Stimulated activated CD4-positive, alpha-beta T cell treated with anti-CD3 and anti-CD28 coated beads, Interleukin-15, amount 100 ng/mL, for 1 hour (primary cell): Measurements from ENCODE around the gene GRN.
"Not testable (repeated sequence)": the region's sequence is repeated elsewhere in the genome, so short reads cannot be mapped to it uniquely, and the experiment has no call there.

Experiments
- DNase-seq, 2 donors: peaks; one replicate each; pipeline ENCODE4 v3.0.0-alpha.2; 2020; ENCODE audit warnings: low read depth in 1 of 2, low spot score in 1 of 2

GRN gene

GRCh38 chr17:44381810-44382305 lies 36.8 kb downstream of the GRN start:
- DNase-seq = no peak

DNA sequence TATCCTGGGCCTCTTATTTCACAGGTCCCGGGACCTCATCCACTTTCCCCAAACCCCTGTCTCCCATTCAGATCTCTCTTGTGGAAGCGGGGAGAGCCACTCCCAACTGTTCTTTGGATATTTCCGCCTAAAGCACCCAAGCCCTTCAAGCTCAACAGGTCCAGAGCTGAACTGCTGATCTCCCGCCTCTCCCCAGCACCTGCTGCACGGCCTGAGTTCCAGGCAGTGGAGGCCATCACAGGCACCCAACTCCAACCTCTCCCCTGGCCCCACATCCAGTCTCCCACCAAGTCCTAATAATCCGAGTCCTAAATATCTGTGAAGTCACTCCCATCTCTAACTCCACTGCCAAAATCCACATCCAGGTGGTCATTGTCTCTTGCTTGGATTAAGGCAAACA lies 37.8 kb downstream of the GRN start:
- no peak for DNase-seq

DNA sequence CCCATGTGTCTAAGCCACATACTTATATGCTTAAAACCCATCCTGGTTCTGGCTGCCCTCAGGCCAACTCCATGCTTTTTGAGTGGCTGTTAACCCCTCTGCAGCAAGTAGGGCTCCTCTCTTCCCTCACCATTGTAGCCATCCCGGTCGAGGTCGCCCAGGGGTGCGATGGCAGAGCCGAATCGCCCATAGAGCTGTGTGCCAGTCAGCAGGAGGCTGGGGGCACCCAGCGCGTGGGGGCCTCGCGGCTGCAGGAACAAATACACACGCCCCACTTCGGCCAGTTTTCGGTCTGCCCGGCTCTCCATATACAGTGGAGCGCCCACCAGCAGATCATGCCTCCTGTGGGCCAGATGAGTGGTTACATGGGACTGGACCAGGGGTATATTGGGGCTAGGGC lies 38.3 kb downstream of the GRN start:
- no peak for DNase-seq

DNA sequence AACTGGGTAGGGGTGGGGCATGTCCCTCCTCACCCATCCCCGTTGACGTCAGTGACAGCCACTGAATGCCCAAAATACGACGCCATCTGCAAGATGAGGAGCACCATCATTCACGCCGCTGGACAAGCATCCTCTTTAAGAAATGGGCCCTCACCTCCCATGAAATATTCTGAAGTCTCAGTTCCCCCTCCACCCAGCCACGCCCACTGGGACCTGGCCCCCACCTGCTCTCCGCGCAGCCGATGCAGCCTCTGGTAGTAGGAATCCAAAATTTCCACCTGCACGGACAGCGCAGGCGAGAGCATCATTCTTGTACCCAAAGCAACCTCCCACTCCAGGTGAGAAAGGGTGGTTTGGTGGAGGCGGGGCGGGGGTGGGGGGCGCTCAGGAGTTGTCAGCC lies 38.8 kb downstream of the GRN start:
- no peak for DNase-seq

DNA sequence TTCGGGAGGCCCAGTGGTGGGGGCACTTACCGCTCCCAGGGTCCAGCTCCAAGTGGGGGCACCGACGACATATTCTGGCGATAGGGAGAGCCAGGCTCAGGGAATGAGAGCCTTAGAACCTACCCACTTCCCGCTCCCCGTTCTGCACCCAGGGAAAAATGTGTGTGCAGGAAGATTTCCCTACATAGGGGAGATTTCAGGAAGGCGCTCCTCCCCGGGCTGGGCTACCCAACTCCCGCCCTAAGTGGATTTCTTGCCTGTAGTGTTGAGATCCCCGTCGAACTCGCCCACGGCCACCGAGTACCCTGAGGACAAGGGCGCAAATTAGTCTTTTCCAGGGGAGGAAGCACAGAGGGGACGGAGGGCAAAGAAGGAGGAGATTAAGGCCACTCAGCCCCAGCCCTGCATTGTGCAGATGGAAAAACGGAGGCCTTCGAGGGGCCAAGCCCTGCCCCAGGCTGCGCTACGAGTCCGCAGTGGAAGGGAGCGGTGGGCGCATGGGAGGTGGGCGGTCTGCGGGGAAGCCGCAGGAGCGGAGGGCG lies 39.2 kb downstream of the GRN start:
- DNase-seq = no peak

DNA sequence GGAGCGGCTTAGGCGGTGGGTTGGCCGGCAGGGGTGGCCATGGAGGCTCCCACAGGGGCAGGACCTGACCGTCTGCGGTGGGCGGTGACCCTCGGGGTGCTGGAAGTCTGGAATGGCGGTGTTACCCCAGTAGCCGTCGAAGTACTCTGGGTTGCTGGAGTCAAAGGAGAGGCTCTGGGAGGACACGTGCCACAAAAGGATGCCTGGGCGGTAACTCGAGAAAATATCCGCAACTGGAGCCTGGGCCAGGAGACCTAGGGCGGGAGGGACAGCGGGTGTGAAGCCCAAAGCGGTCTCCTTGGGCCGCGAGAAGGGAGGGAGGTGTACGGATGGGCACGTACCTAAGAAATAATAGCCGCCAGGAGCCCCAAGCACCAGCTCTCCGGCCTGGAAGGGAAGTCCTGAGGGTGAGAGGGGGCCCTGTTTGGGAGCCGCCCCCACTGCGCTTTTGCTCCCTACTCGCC lies 39.8 kb downstream of the GRN start:
- no peak for DNase-seq

DNA sequence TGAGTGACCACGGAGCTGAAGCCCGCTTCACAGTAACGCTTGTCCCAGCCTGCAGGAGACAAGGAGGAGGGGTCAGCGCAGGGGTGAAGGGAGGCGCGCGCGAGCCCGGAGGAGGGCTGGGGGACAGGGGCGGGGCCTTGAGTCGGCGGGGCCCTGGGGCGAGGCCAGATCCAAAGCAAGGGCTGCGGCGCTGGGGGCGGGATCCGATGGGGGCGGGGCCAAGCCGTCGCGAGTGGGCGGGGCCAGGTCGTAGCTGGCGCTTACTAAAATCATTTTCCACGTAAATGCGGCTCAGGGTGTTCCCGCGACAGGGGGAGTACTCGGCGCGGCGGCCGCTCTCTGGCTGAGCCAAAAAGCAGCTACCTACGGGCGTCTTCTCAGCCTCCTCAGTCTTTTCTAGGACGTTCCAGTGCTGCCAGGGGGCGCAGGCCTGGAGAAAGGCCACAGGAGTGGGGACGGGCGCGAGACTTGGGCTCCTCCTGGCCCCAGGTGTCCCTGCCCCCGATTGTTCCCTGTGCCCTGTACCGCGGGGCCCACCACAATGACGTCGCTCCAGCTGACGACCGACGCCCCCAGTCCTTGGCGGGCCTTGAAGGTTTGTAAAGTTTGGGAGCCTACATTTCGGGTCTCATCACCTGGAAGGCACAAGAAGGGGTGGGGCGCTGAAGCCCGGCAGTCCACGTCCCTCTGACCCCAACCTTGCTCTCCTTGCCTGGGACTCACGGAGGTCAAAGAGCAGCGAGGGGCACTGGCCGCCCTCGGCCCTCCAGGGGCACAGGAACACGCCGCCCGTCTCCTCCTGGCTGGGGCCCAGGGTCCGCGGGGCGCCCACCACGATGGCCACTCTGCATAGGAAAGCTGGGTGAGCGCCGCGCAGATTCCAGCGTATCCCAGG lies 40.4 kb downstream of the GRN start:
- peak; percentile 72 to 83 for DNase-seq

GRCh38 chr17:44386182-44386525 lies 41.1 kb downstream of the GRN start:
- no peak for DNase-seq

DNA sequence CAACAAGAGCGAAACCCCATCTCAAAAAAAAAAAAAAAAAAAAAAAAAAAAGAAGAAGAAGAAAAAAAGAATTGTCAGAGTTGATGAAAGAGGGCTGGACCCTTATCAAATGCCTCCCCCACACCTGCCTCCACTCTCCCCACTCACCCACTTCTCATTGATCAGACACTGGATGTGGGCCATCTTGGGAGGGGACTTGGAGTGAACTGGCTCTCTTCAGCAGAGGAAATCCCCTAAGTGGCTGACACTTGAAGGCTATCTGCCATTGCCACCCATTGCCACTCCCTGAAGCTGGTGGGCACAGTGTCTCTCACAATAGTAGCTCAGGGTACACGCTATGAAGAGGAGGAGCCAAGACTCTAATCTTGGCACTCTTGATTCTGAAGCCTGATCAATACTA lies 42.7 kb downstream of the GRN start:
- no peak for DNase-seq

DNA sequence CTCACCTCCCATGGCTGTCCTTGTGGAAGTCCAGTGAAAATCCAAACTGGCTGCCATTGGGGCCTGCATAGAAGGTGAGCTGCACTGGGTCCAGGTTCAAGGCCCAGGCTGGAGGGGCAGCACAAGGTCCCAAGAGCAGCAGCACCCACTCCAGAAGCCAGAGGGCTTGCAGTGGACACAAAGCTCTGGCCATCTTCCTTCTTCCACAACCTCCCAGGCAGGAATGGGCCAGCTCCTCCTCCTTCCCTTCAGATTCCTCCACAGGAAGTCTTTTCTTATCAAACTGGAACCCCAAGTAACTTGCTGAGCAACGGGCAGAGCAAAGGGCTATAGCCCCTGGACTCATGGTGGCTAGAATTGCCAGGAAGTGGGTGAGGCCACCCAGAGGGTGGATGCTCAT lies 44.2 kb downstream of the GRN start, which contains the start of gene ITGA2B:
Gene ITGA2B (minus strand): TSS at position 369 of the 400 bp plus-strand sequence. CDS start 176 bp downstream, at position 193.
- DNase-seq = no peak

DNA sequence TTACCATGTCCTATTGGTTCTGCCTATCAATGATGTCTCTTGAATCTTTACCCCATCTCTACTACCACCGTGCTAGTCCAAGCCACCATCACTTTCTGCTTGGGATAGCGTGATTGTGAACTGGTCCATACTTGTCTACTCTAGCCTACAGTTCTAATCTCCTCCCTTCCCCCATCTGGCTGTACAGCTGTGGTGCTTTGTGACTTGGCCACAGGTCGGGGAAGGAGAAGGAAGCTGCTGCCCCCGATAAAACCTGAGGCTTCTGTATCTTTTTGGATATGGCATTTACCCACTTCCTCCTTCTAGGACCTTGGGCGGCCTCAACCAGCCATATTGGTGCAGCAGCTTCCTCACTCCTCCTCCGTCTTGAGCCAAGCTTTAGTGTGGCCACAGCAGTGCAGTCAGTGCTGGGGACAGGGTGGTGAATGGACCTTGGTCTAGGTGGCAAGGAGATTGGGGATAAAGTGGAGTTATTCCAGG lies 44.7 kb downstream of the GRN start:
- DNase-seq = no peak

DNA sequence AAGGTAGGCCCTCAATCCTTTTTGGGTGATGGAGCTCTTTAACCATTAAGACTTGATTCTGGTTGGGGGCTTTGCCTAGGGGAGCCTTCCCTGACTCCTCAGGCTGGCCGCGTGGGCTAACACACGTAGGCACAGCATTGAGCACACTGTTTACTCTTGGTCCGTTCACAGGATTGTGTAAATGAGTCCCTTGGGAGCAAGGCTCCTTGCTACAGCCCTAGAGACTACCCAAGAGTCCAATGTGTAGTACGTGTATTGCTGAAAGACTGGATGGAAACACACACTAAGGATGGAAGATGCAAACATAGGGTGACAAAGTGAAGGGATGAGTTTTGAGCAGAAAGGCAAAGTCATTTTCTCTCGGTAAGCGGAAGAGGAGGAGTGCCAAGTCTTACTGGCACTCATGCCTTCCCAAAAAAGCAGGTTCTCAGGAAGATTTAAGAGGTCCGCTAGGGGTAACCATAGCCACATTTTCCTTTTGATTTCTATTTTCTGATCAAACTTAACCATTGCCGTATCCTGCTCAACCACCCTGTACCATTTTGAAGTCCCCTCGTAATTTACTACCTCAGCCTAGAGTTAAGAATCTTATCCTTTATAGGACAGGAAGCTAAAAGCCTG lies 45.3 kb downstream of the GRN start:
- no peak for DNase-seq

DNA sequence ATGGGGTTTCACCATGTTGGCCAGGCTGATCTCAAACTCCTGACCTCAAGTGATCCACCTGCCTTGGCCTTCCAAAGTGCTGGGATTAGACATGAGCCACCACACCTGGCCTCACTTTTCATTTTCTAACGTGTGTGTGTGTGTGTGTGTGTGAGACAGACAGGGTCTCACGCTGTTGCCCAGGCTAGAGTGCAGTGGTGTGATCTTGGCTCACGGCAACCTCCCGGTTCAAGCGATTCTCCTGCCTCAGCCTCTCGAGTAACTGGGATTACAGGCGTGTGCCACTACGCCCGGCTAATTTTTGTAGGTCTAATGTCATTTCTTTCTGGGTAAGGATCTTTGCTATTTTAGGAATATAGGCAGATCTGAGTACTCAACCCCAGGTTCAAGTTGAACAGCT lies 49.0 kb downstream of the GRN start:
- not testable (repeated sequence) for DNase-seq

DNA sequence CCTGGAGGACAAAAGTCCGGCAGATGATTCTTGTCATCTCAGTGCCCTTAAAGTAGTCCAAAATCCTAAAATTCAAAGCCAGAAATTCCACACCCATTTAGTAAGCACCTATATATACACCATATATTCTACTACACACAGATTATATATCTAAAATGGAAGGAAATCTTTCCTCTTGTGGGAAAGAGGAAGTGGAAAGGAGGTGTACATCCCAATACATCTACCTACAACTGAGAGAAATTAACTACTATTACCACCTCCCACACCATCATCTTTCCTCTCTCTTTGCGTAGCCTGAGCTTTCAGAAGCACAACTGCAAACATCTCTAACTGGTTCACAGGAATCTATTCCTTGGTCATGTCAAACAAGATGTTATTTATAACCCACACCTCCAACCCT lies 49.7 kb downstream of the GRN start:
- DNase-seq = no peak

GRCh38 chr17:44396946-44397345 lies 51.8 kb downstream of the GRN start:
- no peak for DNase-seq

GRCh38 chr17:44397479-44398440 lies 52.7 kb downstream of the GRN start:
- no peak for DNase-seq

- no peak for DNase-seq
These were observed 53.9 kb downstream of the GRN start for GRCh38 chr17:44398692-44399691.

GRCh38 chr17:44400226-44400847 lies 55.2 kb downstream of the GRN start:
- no peak for DNase-seq
